Thyroid gland (tissue), 4 donors: ENCODE measurements around the gene LRRC34.

ENCODE experiments used
- POLR2A ChIP-seq, 2 donors: fragments of 450-650 bp; IDR thresholded peaks; one replicate each; pipeline ENCODE4 v1.6.1; 2017; ENCODE audit warnings: antibody characterized with exemption in 2 of 2, mild to moderate bottlenecking in 2 of 2, moderate library complexity in 1 of 2
- TF ChIP-seq, protein P1 (sequence below), 6 experiments: fragments of 200-600 bp in 3 of 6; fragments of 450-650 bp in 3 of 6; sonication (generic) in 3 of 6; IDR thresholded peaks; one replicate each; pipeline ENCODE4 v1.5.1; 2016 to 2019; ENCODE audit warnings: antibody characterized with exemption in 6 of 6, mild to moderate bottlenecking in 2 of 6, inconsistent platforms in 1 of 6, moderate library complexity in 1 of 6

- TF ChIP-seq, protein P1, sequence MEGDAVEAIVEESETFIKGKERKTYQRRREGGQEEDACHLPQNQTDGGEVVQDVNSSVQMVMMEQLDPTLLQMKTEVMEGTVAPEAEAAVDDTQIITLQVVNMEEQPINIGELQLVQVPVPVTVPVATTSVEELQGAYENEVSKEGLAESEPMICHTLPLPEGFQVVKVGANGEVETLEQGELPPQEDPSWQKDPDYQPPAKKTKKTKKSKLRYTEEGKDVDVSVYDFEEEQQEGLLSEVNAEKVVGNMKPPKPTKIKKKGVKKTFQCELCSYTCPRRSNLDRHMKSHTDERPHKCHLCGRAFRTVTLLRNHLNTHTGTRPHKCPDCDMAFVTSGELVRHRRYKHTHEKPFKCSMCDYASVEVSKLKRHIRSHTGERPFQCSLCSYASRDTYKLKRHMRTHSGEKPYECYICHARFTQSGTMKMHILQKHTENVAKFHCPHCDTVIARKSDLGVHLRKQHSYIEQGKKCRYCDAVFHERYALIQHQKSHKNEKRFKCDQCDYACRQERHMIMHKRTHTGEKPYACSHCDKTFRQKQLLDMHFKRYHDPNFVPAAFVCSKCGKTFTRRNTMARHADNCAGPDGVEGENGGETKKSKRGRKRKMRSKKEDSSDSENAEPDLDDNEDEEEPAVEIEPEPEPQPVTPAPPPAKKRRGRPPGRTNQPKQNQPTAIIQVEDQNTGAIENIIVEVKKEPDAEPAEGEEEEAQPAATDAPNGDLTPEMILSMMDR (IDR thresholded peaks at IDR 0.05), result no peak
- no peak for TF ChIP-seq POLR2A (IDR thresholded peaks at IDR 0.05)
These were observed 57.2 kb downstream of the LRRC34 start for GRCh38 chr3:169755488-169755887.
